PC-3 (cell line): ENCODE results near the gene KRT7.

Experiments used
- CTCF ChIP-seq: fragments of 300-600 bp; sonication (generic); conservative IDR thresholded peaks from 2 replicates; pipeline ENCODE4 v1.5.1; 2017; ENCODE audit warnings: antibody characterized with exemption, low read depth, mild to moderate bottlenecking, low read length
- EZH2 ChIP-seq: fragments of 300-600 bp; sonication (generic); IDR thresholded peaks from one replicate; pipeline ENCODE4 v1.6.1; 2017; ENCODE audit warnings: antibody characterized with exemption, mild to moderate bottlenecking, low read length; ENCODE audit not compliant: unreplicated experiment

DNA sequence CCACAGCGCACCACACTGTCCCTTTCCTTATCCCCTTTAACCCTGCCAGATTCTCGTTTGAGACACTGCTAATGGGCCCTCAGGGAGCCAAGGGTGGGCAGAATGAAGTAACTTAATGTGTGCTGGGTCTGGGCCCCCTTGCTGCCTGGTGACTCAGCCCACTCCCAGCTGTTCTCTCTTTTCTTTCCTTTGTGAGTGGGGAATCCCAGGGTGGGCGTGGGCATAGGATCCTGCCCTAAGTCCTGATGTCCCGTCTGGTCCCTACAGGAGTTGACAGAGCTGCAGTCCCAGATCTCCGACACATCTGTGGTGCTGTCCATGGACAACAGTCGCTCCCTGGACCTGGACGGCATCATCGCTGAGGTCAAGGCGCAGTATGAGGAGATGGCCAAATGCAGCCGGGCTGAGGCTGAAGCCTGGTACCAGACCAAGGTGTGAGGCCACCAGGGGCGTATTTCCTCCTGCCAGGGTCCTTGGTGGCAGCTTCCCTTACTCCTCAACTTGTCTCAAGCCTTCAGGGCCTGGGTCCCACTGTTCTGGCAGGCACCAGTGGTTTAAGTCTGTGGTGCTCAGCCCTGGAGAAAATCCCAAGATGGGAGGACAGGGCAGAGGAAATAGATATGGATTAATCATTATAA lies 8.3 kb downstream of the KRT7 start:
- no peak for TF ChIP-seq CTCF
- TF ChIP-seq EZH2: no peak
